Activated T-cell treated with anti-CD3 and anti-CD28 coated beads, Interleukin-2, amount 50 U/mL, for 72 hours (primary cell): Measurements from ENCODE around the gene STMN3. TPM values are rescaled to one million over a fixed set of nuclear protein-coding genes. Genes with fewer than 3 reads are reported as not detected.
A peak's percentile ranks its signal among the peaks of the same experiment; 100 is the strongest.
"Not testable (repeated sequence)": the region's sequence is repeated elsewhere in the genome, so short reads cannot be mapped to it uniquely, and the experiment has no call there.

Source experiments
- ATAC-seq, 2 donors: fragments of 150-1000 bp; cut with Tn5 transposase; replicated peaks in 1 of 2; 2 replicates each; pipeline ENCODE4 v1.10.0; 2021; ENCODE audit warnings: moderate library complexity in 2 of 2, mild to moderate bottlenecking in 1 of 2
- DNase-seq, 2 donors: peaks; one replicate each; pipeline ENCODE4 v3.0.0; 2021 to 2022; ENCODE audit warnings: mixed read lengths in 1 of 2
- H3K27ac Mint-ChIP-seq: one replicate; pipeline ENCODE4 v1.8.0; 2022; ENCODE audit warnings: mild to moderate bottlenecking, moderate library complexity, mixed read lengths
- H3K27me3 Mint-ChIP-seq: one replicate; pipeline ENCODE4 v1.8.0; 2022; ENCODE audit warnings: low read depth, mixed read lengths
- H3K36me3 Mint-ChIP-seq, 2 donors: one replicate each; pipeline ENCODE4 v1.8.0; 2022; ENCODE audit warnings: mixed read lengths in 2 of 2, mild to moderate bottlenecking in 1 of 2; ENCODE audit not compliant: insufficient read depth in 2 of 2
- H3K4me1 Mint-ChIP-seq: one replicate; pipeline ENCODE4 v1.8.0; 2022; ENCODE audit warnings: low read depth, mixed read lengths
- H3K4me3 Mint-ChIP-seq, 2 donors: one replicate each; pipeline ENCODE4 v1.8.0; 2022; ENCODE audit warnings: mild to moderate bottlenecking in 2 of 2, mixed read lengths in 2 of 2, moderate library complexity in 2 of 2
- H3K9me3 Mint-ChIP-seq, 2 donors: one replicate each; pipeline ENCODE4 v1.8.0; 2022; ENCODE audit warnings: mixed read lengths in 2 of 2
- total RNA-seq, 2 donors: library from RNA; stranded (reverse); gene quantifications; one replicate each; pipeline ENCODE4 v1.2.3, GENCODE V29; 2022

STMN3 gene
- total RNA-seq, 2 donors from 2014 or later: 14.4 to 21.8 TPM

- H3K9me3 Mint-ChIP-seq, ATAC-seq, H3K36me3 Mint-ChIP-seq, H3K27me3 Mint-ChIP-seq, H3K27ac Mint-ChIP-seq: not testable (repeated sequence)
- H3K4me3 Mint-ChIP-seq: peak overlapping the region; percentile 79 to 96
- peaks cover 47% of the 10 kb centered on the region for H3K4me1 Mint-ChIP-seq
- peak in 1 of 2 donors; percentile 24 for DNase-seq
These were observed 12.5 kb downstream of the STMN3 start for GRCh38 chr20:63640686-63641085.

GRCh38 chr20:63640086-63640485 lies 13.1 kb downstream of the STMN3 start:
- H3K27me3 Mint-ChIP-seq: no peaks in the 10 kb centered on the region
- H3K27ac Mint-ChIP-seq: peak overlapping the region; percentile 82
- ATAC-seq (no peak), DNase-seq (no peak)
- peaks cover 53% of the 10 kb centered on the region for H3K4me1 Mint-ChIP-seq
- H3K9me3 Mint-ChIP-seq: peaks cover 0 to 3% of the 10 kb centered on the region in 2 donors
- H3K36me3 Mint-ChIP-seq: peaks cover 0 to 2% of the 10 kb centered on the region in 2 donors
- H3K4me3 Mint-ChIP-seq: peak overlapping the region; percentile 96 to 99

- H3K27ac Mint-ChIP-seq: peak overlapping the region; percentile 99
- peaks cover 0 to 3% of the 10 kb centered on the region in 2 donors for H3K9me3 Mint-ChIP-seq
- DNase-seq (peak; percentile 75 to 80), ATAC-seq (peak; percentile 51 to 58)
- H3K4me3 Mint-ChIP-seq: peak overlapping the region; percentile 96 to 99
- H3K4me1 Mint-ChIP-seq: peaks cover 59% of the 10 kb centered on the region
- no peaks in the 10 kb centered on the region for H3K27me3 Mint-ChIP-seq
- peaks cover 0 to 5% of the 10 kb centered on the region in 2 donors for H3K36me3 Mint-ChIP-seq
These were observed 13.9 kb downstream of the STMN3 start for GRCh38 chr20:63639093-63639975.

- Mint-ChIP-seq H3K4me3 (peak overlapping the region; percentile 27 to 51), H3K27ac (peak overlapping the region; percentile 63), H3K27me3 (no peaks in the 10 kb centered on the region), H3K36me3 (peaks cover 0 to 5% of the 10 kb centered on the region in 2 donors), H3K4me1 (peaks cover 71% of the 10 kb centered on the region), H3K9me3 (peaks cover 0 to 3% of the 10 kb centered on the region in 2 donors)
- no peak for ATAC-seq
- peak; percentile 16 to 24 for DNase-seq
These were observed 16.2 kb downstream of the STMN3 start for GRCh38 chr20:63636752-63637628.

GRCh38 chr20:63635431-63636141 lies 17.6 kb downstream of the STMN3 start:
- peaks cover 0 to 5% of the 10 kb centered on the region in 2 donors for H3K36me3 Mint-ChIP-seq
- H3K27ac Mint-ChIP-seq: peak overlapping the region; percentile 93
- H3K4me3 Mint-ChIP-seq: peak overlapping the region; percentile 72 to 84
- peak; percentile 82 to 85 for ATAC-seq
- no peaks in the 10 kb centered on the region for H3K27me3 Mint-ChIP-seq
- DNase-seq: peak; percentile 77 to 78
- H3K9me3 Mint-ChIP-seq: peaks cover 0 to 3% of the 10 kb centered on the region in 2 donors
- H3K4me1 Mint-ChIP-seq: peaks cover 83% of the 10 kb centered on the region

- H3K4me1 Mint-ChIP-seq: peaks cover 79% of the 10 kb centered on the region
- DNase-seq (no peak), ATAC-seq (no peak)
- H3K4me3 Mint-ChIP-seq: peak overlapping the region in 1 of 2 donors; percentile 18
- H3K27ac Mint-ChIP-seq: peak overlapping the region; percentile 62
- H3K27me3 Mint-ChIP-seq: no peaks in the 10 kb centered on the region
- H3K36me3 Mint-ChIP-seq: peaks cover 0 to 5% of the 10 kb centered on the region in 2 donors
- peaks cover 0 to 3% of the 10 kb centered on the region in 2 donors for H3K9me3 Mint-ChIP-seq
These were observed 19.5 kb downstream of the STMN3 start for GRCh38 chr20:63633732-63634131.

GRCh38 chr20:63631426-63631825 lies 21.8 kb downstream of the STMN3 start:
- not testable (repeated sequence) for ATAC-seq, H3K27me3 Mint-ChIP-seq, H3K36me3 Mint-ChIP-seq, H3K9me3 Mint-ChIP-seq, DNase-seq, H3K4me3 Mint-ChIP-seq, H3K27ac Mint-ChIP-seq
- peaks cover 68% of the 10 kb centered on the region for H3K4me1 Mint-ChIP-seq

GRCh38 chr20:63630956-63631355 lies 22.3 kb downstream of the STMN3 start:
- H3K36me3 Mint-ChIP-seq, ATAC-seq, DNase-seq, H3K27ac Mint-ChIP-seq, H3K27me3 Mint-ChIP-seq, H3K9me3 Mint-ChIP-seq, H3K4me3 Mint-ChIP-seq: not testable (repeated sequence)
- H3K4me1 Mint-ChIP-seq: peaks cover 64% of the 10 kb centered on the region

- H3K4me3 Mint-ChIP-seq: peak overlapping the region; percentile 96 to 98
- H3K4me1 Mint-ChIP-seq: peaks cover 54% of the 10 kb centered on the region
- no peaks in the 10 kb centered on the region for H3K27me3 Mint-ChIP-seq
- no peaks in the 10 kb centered on the region for H3K9me3 Mint-ChIP-seq
- DNase-seq (peak; percentile 57 to 76), ATAC-seq (peak; percentile 32 to 48)
- peaks cover 3 to 6% of the 10 kb centered on the region in 2 donors for H3K36me3 Mint-ChIP-seq
- H3K27ac Mint-ChIP-seq: peak overlapping the region; percentile 97
These were observed 24.8 kb downstream of the STMN3 start for GRCh38 chr20:63628246-63628975.

GRCh38 chr20:63627751-63628245 lies 25.4 kb downstream of the STMN3 start:
- no peaks in the 10 kb centered on the region for H3K9me3 Mint-ChIP-seq
- H3K27me3 Mint-ChIP-seq: no peaks in the 10 kb centered on the region
- peak overlapping the region; percentile 97 for H3K27ac Mint-ChIP-seq
- peak overlapping the region; percentile 96 to 98 for H3K4me3 Mint-ChIP-seq
- peaks cover 53% of the 10 kb centered on the region for H3K4me1 Mint-ChIP-seq
- DNase-seq (no peak), ATAC-seq (peak; percentile 2 to 3)
- peaks cover 3 to 6% of the 10 kb centered on the region in 2 donors for H3K36me3 Mint-ChIP-seq

GRCh38 chr20:63627129-63627750 lies 26.0 kb downstream of the STMN3 start:
- DNase-seq (peak; percentile 94 to 96), ATAC-seq (peak; percentile 86 to 87)
- peaks cover 3 to 6% of the 10 kb centered on the region in 2 donors for H3K36me3 Mint-ChIP-seq
- H3K27ac Mint-ChIP-seq: peak overlapping the region; percentile 97
- H3K9me3 Mint-ChIP-seq: no peaks in the 10 kb centered on the region
- H3K4me3 Mint-ChIP-seq: peak overlapping the region; percentile 96 to 98
- peaks cover 53% of the 10 kb centered on the region for H3K4me1 Mint-ChIP-seq
- no peaks in the 10 kb centered on the region for H3K27me3 Mint-ChIP-seq
